GM13976 (cell line): ENCODE data around the gene MAP3K14.

Experiments used
- DNase-seq: peaks from one replicate; pipeline ENCODE4 v3.0.0; 2012; ENCODE audit warnings: low spot score
- CTCF ChIP-seq: IDR thresholded peaks from 2 replicates; pipeline ENCODE4 v1.5.1; 2012; ENCODE audit warnings: borderline replicate concordance, mild to moderate bottlenecking; ENCODE audit not compliant: insufficient read depth; ENCODE audit errors: extremely low read depth, missing control alignments, control extremely low read depth
- in situ Hi-C: fragments of 300-500 bp; cut with MboI; formaldehyde crosslinking; loops from one replicate; pipeline ENCODE4 v1.12.0; 2022; ENCODE audit warnings: low sequenced_read_pairs, mixed read lengths, inconsistent platforms; ENCODE audit not compliant: unreplicated experiment

The MAP3K14 gene

GRCh38 chr17:45283711-45284110 is 33.1 kb downstream of the MAP3K14 start:
- DNase-seq, result no peak
- TF ChIP-seq CTCF, result no peak
- in situ Hi-C loops, result no loop called here

GRCh38 chr17:45282683-45283644 is 33.9 kb downstream of the MAP3K14 start:
- no peak for DNase-seq
- in situ Hi-C loops, result no loop called here
- no peak for TF ChIP-seq CTCF

DNA sequence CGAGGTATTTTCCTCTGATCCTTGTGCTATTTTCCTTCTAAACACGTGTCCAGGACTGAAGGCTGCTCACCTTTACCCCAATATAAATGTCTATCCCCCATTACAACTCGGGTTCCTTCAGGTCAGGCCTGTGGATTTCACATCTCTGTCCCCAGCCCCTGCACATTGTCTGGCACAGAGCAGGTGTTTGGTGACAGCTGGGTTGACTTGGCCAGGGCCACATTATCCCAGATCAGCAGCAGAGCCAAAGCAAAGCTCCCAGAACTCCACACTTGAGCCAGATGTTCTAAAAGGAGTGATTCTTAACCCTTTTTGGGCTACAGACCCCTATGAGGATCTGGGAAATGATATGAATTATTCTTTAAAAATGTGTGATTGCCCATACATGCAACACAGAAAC is 36.9 kb downstream of the MAP3K14 start:
- in situ Hi-C loops, result loop anchor here (10.0 kb wide), 1 partner anchor 105 kb away; no protein-coding TSS in a partner anchor
- TF ChIP-seq CTCF, result no peak
- DNase-seq, result no peak

GRCh38 chr17:45277992-45278391 is 38.8 kb downstream of the MAP3K14 start:
- no peak for TF ChIP-seq CTCF
- no peak for DNase-seq
- in situ Hi-C loops, result loop anchor here (10.0 kb wide), 1 partner anchor 107 kb away; no protein-coding TSS in a partner anchor

DNA sequence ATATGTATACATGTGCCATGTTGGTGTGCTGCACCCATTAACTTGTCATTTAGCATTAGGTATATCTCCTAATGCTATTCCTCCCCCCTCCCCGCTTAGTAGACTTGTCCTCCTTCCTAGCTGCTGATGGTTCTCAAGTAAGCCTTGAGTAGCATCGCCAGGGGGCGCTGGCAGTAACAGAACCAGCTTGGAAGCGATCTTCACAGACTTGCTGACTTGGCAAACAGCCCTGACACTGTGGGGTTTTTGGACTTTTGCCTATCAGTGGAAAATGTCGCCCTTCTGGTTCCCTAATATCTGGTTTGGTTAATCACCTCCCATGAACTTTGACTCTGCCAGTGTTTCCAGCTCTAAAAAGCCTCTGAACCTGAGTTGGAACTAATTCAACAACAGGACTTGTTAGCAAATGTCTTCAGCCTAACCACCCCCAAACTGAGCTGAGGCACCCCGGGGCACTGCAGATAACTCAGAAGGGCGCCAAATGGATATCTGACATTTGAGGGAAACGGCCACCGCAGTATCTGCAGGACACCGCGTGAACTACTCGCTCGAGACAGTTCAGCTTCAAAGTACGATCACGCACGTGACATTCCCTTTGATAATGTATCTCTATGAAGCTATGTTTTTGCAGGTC is 39.5 kb downstream of the MAP3K14 start:
- DNase-seq, result peak; percentile 86
- in situ Hi-C loops, result loop anchor here (10.0 kb wide), 1 partner anchor 107 kb away; no protein-coding TSS in a partner anchor
- TF ChIP-seq CTCF, result peak; percentile 85

DNA sequence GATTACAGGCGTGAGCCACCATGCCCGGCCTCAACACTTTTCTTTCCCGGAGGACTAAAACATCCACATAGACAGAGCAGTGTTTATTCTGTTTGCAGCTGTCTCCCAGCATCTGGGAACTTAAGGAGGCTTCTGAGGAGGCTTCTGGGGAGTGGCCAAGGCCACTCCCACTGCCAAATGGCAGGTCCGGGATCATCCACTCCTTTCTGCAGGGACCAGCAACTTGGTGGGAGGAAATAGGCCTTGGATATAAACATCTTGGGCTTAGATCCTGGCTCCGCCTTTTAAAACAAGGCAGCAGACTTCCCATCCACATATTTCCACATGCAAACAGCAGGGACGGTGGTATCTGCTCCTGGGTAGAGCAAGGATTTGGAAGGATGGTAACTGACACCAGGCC is 40.8 kb downstream of the MAP3K14 start:
- in situ Hi-C loops, result loop anchor here (10.0 kb wide), 1 partner anchor 109 kb away; no protein-coding TSS in a partner anchor
- TF ChIP-seq CTCF, result no peak
- DNase-seq, result no peak
